Upper lobe of left lung (tissue), 6 donors: ENCODE results near the gene PRDM16. TPM values are rescaled to one million over a fixed set of nuclear protein-coding genes. Genes with fewer than 3 reads are reported as not detected.

Source experiments
- ATAC-seq, 2 donors: fragments of 200-7000 bp; cut with Tn5 transposase; one replicate each; pipeline ENCODE4 v1.9.1; 2022; ENCODE audit warnings: mild to moderate bottlenecking in 2 of 2, moderate library complexity in 2 of 2; ENCODE audit not compliant: low FRiP score in 2 of 2
- DNase-seq, 2 donors: peaks; one replicate each; pipeline ENCODE4 v3.0.0-alpha.2; 2019 to 2020
- H3K27ac ChIP-seq, 4 donors: fragments of 200-600 bp; sonication (generic); one replicate each; pipeline ENCODE4 v1.5.1; 2016 to 2019
- H3K27me3 ChIP-seq, 4 donors: fragments of 200-600 bp; sonication (generic); one replicate each; pipeline ENCODE4 v1.5.1; 2017 to 2019
- H3K36me3 ChIP-seq, 4 donors: fragments of 200-600 bp; sonication (generic); one replicate each; pipeline ENCODE4 v1.5.1; 2016 to 2019
- H3K4me1 ChIP-seq, 4 donors: fragments of 200-600 bp; sonication (generic); one replicate each; pipeline ENCODE4 v1.5.1; 2018 to 2019
- H3K4me3 ChIP-seq, 4 donors: fragments of 200-600 bp; sonication (generic); one replicate each; pipeline ENCODE4 v1.5.1; 2017 to 2019; ENCODE audit warnings: mild to moderate bottlenecking in 2 of 4, moderate library complexity in 1 of 4
- H3K9me3 ChIP-seq, 4 donors: fragments of 200-600 bp; sonication (generic); one replicate each; pipeline ENCODE4 v1.5.1; 2018 to 2019
- EP300 ChIP-seq, 4 donors: sonication (generic); formaldehyde crosslinking; IDR thresholded peaks; one replicate each; pipeline ENCODE4 v1.5.1; 2017; ENCODE audit warnings: antibody characterized with exemption in 4 of 4, control low read depth in 2 of 4
- POLR2A ChIP-seq, 4 donors: fragments of 450-650 bp; IDR thresholded peaks; one replicate each; pipeline ENCODE4 v1.5.1; 2016 to 2017; ENCODE audit warnings: antibody characterized with exemption in 4 of 4, mild to moderate bottlenecking in 2 of 4
- POLR2AphosphoS5 ChIP-seq, 2 donors: sonication (generic); formaldehyde crosslinking; IDR thresholded peaks; one replicate each; pipeline ENCODE4 v1.5.1; 2017; ENCODE audit warnings: antibody characterized with exemption in 2 of 2
- whole genome bisulfite sequencing, 2 donors: methylation state at CpG; one replicate each; pipeline ENCODE4 v1.1.5; 2017 to 2018; 5-methylcytosine and 5-hydroxymethylcytosine counted together
- total RNA-seq, 6 donors: library from RNA; depleted of rRNA in 4 of 6; stranded (reverse); fragments of >200 nt in 4 of 6; gene quantifications; one replicate each; pipeline versions ENCODE4 v1.1.0 to v1.2.1, GENCODE V29; 2016 to 2021
- TF ChIP-seq, protein P1 (sequence below), 6 experiments: fragments of 450-650 bp in 4 of 6; fragments of 200-600 bp in 2 of 6; sonication (generic) in 2 of 6; IDR thresholded peaks; one replicate each; pipeline ENCODE4 v1.5.1; 2016 to 2019; ENCODE audit warnings: antibody characterized with exemption in 6 of 6
- donor health status: DM: no; HTN: no; CAD: no; lungs with moderate emphysema.
- donor health status: DM: no; HTN: yes; CAD: no; lungs with severe emphysema.

Gene PRDM16
- total RNA-seq, 6 donors from 2014 or later, result 12.3 to 54.5 (median 21.2) TPM

DNA sequence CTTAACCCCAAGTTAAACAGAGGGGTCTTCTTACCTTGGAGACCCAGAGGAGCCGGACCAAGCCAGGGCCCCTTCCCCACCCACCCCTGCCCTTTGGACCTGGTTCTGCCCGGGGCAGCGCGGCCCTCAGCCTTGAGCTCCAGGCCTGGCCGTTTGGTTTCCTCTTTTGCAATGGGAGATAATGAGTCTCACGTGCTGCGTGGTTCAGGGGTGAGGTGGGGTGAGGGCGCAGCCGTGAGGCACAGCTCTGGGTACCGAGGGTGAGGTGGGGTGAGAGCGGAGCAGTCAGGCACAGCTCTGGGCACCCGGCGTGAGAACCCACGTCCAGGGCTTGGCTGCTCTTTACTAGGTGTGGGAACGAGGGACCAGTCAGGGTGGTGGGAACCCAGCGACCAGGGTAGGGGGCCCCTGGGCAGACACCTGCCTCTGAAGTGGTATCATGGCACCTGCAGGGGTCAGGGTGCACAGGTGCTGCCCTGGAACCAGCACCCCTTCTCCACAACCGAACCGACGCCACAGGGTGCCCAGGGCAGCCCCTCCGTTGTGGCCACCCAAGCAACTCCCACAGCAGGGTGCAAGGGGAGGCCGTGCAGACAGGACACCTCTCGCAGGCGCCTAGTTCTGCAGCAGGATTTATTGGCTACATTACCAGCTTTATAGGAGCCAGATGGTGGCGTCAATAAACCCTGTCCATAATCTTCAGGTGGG is 182.2 kb downstream of the PRDM16 start:
- peak in 1 of 2 donors; percentile 6 for ATAC-seq

GRCh38 chr1:3251807-3252428 is 182.9 kb downstream of the PRDM16 start:
- no peak for ATAC-seq
- Histone ChIP-seq H3K27ac (no peak overlapping the region), H3K4me1 (peaks cover 0 to 16% (median 5%) of the 10 kb centered on the region in 4 donors), H3K27me3 (no peaks in the 10 kb centered on the region), H3K4me3 (no peak overlapping the region), H3K9me3 (no peaks in the 10 kb centered on the region), H3K36me3 (no peaks in the 10 kb centered on the region)
- TF ChIP-seq POLR2AphosphoS5 (IDR thresholded peaks at IDR 0.05), result no peak
- TF ChIP-seq, protein P1, sequence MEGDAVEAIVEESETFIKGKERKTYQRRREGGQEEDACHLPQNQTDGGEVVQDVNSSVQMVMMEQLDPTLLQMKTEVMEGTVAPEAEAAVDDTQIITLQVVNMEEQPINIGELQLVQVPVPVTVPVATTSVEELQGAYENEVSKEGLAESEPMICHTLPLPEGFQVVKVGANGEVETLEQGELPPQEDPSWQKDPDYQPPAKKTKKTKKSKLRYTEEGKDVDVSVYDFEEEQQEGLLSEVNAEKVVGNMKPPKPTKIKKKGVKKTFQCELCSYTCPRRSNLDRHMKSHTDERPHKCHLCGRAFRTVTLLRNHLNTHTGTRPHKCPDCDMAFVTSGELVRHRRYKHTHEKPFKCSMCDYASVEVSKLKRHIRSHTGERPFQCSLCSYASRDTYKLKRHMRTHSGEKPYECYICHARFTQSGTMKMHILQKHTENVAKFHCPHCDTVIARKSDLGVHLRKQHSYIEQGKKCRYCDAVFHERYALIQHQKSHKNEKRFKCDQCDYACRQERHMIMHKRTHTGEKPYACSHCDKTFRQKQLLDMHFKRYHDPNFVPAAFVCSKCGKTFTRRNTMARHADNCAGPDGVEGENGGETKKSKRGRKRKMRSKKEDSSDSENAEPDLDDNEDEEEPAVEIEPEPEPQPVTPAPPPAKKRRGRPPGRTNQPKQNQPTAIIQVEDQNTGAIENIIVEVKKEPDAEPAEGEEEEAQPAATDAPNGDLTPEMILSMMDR (IDR thresholded peaks at IDR 0.05), result no peak
- no peak for TF ChIP-seq EP300 (IDR thresholded peaks at IDR 0.05)
- no peak for TF ChIP-seq POLR2A (IDR thresholded peaks at IDR 0.05)
- WGBS, 2 donors, result 73 to 77% methylated on average over 10 to 16 of the region's 17 CpGs
- DNase-seq, result no peak

More for the DNA sequence above, 182.2 kb downstream of the PRDM16 start:
- WGBS, 2 donors, result 69 to 75% methylated on average over 16 to 23 of the region's 24 CpGs
- H3K36me3 ChIP-seq, result no peaks in the 10 kb centered on the region
- no peaks in the 10 kb centered on the region for H3K27me3 ChIP-seq
- H3K4me1 ChIP-seq, result peaks cover 0 to 16% (median 5%) of the 10 kb centered on the region in 4 donors
- no peak overlapping the region for H3K27ac ChIP-seq
- H3K9me3 ChIP-seq, result no peaks in the 10 kb centered on the region
- DNase-seq, result no peak
- TF ChIP-seq POLR2A (IDR thresholded peaks at IDR 0.05), result no peak
- H3K4me3 ChIP-seq, result no peak overlapping the region

DNA sequence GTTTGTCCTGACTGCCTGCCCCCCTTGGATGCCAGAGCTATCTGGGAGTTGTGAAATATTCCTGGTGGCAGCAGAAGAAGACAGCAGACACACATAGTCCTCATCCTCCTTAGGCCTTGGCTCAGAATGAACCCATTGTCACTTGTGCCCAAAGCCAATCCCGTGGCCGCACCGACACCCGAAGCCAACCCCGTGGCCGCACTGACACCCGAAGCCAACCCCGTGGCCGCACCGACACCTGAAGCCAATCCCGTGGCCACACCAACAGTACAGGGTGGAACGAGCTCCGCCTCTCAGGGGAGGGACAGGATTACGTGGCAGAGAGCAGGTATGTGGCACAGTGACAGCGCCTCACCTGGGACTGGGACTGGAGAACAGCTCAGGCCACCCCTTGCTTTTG is 186.7 kb downstream of the PRDM16 start:
- DNase-seq (peak in 1 of 2 donors; percentile 75), ATAC-seq (no peak)
- WGBS, 2 donors, result 94 to 97% methylated on average over 4 to 13 of the region's 15 CpGs
- H3K27ac ChIP-seq, result no peak overlapping the region
- H3K4me1 ChIP-seq, result no peaks in the 10 kb centered on the region
- no peak for TF ChIP-seq POLR2AphosphoS5 (IDR thresholded peaks at IDR 0.05)
- TF ChIP-seq, protein P1 (IDR thresholded peaks at IDR 0.05), result no peak
- TF ChIP-seq EP300 (IDR thresholded peaks at IDR 0.05), result no peak
- TF ChIP-seq POLR2A (IDR thresholded peaks at IDR 0.05), result no peak
- no peaks in the 10 kb centered on the region for H3K27me3 ChIP-seq
- no peak overlapping the region for H3K4me3 ChIP-seq
- no peaks in the 10 kb centered on the region for H3K36me3 ChIP-seq
- no peaks in the 10 kb centered on the region for H3K9me3 ChIP-seq

- H3K27me3 ChIP-seq, result no peaks in the 10 kb centered on the region
- DNase-seq, result no peak
- H3K9me3 ChIP-seq, result no peaks in the 10 kb centered on the region
- no peaks in the 10 kb centered on the region for H3K4me1 ChIP-seq
- no peak overlapping the region for H3K4me3 ChIP-seq
- no peak for ATAC-seq
- H3K36me3 ChIP-seq, result no peaks in the 10 kb centered on the region
- TF ChIP-seq EP300 (IDR thresholded peaks at IDR 0.05), result no peak
- 99 to 100% methylated on average over 3 to 4 of the region's 4 CpGs for WGBS, 2 donors
- H3K27ac ChIP-seq, result no peak overlapping the region
Observed at GRCh38 chr1:3257788-3258187, 188.8 kb downstream of the PRDM16 start.

- 62 to 75% methylated on average over 16 of the region's 16 CpGs for WGBS, 2 donors
- no peaks in the 10 kb centered on the region for H3K9me3 ChIP-seq
- TF ChIP-seq POLR2AphosphoS5 (IDR thresholded peaks at IDR 0.05), result no peak
- TF ChIP-seq, protein P1 (IDR thresholded peaks at IDR 0.05), result no peak
- no peak for TF ChIP-seq EP300 (IDR thresholded peaks at IDR 0.05)
- TF ChIP-seq POLR2A (IDR thresholded peaks at IDR 0.05), result no peak
- no peaks in the 10 kb centered on the region for H3K4me1 ChIP-seq
- no peak overlapping the region for H3K27ac ChIP-seq
- ATAC-seq (no peak), DNase-seq (peak in 1 of 2 donors; percentile 27)
- H3K27me3 ChIP-seq, result no peaks in the 10 kb centered on the region
- no peak overlapping the region for H3K4me3 ChIP-seq
- H3K36me3 ChIP-seq, result no peaks in the 10 kb centered on the region
Observed at GRCh38 chr1:3258386-3259003, 189.5 kb downstream of the PRDM16 start.
